HG03521 (cell line): ENCODE results near the gene RYR2.
"Not testable (repeated sequence)": the region's sequence is repeated elsewhere in the genome, so short reads cannot be mapped to it uniquely, and the experiment has no call there.

ENCODE experiments used
- ATAC-seq: cut with Tn5 transposase; IDR thresholded peaks from one replicate; pipeline ENCODE4 v1.9.1; 2021; ENCODE audit warnings: mild to moderate bottlenecking, moderate library complexity; ENCODE audit not compliant: unreplicated experiment

Gene RYR2

GRCh38 chr1:237247442-237247841, 205.5 kb downstream of the RYR2 start:
- ATAC-seq: no peak

DNA sequence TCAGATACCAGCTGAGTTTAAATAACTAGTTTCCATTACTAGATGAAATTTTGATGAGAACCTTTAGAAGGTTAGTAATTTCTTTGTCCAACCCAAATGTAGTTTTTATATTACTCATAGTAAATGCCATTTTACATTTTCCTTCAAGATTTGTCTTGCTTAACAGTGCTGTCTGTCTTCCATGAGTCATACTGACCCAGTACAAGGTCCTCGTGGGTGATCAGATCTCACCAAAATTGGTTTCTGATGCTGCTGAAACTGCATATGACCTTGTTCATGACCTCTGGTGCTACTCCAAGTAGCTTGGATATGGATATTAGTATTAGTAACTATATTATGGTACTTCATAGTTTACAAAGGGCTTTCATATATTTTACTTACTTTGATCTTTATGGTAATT, 207.1 kb downstream of the RYR2 start:
- no peak for ATAC-seq

GRCh38 chr1:237250055-237250454, 208.1 kb downstream of the RYR2 start:
- no peak for ATAC-seq

- ATAC-seq: no peak
These were observed 213.1 kb downstream of the RYR2 start for GRCh38 chr1:237255071-237255470.

- ATAC-seq: no peak
These were observed 216.9 kb downstream of the RYR2 start for GRCh38 chr1:237258871-237259270.

GRCh38 chr1:237261198-237261597, 219.2 kb downstream of the RYR2 start:
- no peak for ATAC-seq

- no peak for ATAC-seq
These were observed 225.8 kb downstream of the RYR2 start for GRCh38 chr1:237267743-237268142.

- no peak for ATAC-seq
These were observed 228.0 kb downstream of the RYR2 start for GRCh38 chr1:237269938-237270337.

- ATAC-seq: no peak
These were observed 228.4 kb downstream of the RYR2 start for GRCh38 chr1:237270353-237270752.

GRCh38 chr1:237277994-237278393, 236.0 kb downstream of the RYR2 start:
- ATAC-seq: not testable (repeated sequence)

GRCh38 chr1:237279629-237280028, 237.6 kb downstream of the RYR2 start:
- no peak for ATAC-seq

DNA sequence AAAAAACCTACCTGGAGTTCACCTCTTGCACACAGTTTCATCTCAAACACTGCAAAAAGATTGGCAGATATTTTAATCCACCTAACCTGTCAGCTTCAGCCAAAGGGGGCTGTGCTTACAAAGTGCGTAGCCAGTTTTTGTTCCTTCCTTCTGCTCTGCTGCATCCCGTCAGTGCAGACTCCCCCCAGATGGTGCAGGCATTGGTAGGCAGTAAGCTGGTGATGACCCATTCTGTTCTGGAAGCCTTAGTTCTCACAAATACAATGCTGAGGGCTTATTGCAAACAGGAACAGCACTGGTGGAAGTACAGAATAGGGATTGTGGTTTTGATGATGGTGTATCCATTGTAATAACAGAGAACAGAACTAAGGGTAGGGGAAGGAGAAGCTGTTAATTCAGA, 239.5 kb downstream of the RYR2 start:
- no peak for ATAC-seq

- ATAC-seq: no peak
These were observed 240.3 kb downstream of the RYR2 start for GRCh38 chr1:237282208-237282783.

DNA sequence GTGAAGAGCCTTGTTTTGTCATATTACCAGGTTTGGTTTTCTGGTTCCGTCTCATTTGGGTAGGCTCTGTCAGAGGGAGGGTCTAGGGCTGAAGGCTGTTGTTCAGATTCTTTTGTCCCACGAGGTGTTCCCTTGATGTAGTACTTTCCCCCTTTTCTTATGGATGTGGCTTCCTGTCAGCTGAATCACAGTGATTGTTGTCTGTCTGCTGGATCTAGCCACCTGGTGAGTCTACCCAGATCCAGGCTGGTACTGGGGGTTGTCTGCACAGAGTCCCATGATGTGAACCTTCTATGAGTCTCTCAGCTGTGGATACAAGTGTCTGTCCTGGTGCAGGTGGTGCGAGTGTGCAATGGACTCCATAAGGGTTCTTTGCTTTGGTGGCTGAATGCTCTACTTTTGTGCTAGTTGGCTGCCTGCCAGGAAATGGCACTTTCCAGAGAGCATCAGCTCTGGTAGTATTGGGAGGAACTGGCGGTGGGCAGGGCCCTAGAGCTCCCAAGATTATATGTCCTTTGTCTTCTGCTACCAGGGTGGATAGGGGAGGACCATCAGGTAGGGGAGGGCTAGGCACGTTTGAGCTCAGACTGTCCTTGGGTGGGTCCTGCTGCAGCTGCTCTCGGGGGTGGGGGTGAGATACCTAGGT, 246.0 kb downstream of the RYR2 start:
- no peak for ATAC-seq

- ATAC-seq: no peak
These were observed 251.8 kb downstream of the RYR2 start for GRCh38 chr1:237293804-237294203.

DNA sequence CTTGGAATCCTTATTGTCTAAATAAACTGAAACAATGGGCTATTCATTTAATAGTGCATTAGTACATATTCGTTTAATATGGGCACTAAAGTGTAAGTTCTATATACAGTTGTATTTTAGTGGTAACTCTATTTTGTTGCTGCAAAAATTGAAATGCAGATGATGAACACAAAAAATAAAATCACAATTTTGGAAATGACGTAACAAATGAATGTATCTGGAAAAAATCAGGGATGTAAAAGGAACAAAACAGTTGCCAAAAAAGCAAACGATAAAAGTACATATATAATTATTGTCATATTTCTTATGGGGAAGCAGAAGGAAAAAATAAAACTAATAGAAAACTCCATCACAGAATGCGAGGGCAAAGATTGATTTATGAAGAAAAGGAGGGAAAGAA, 254.9 kb downstream of the RYR2 start:
- ATAC-seq: no peak

- no peak for ATAC-seq
These were observed 258.7 kb downstream of the RYR2 start for GRCh38 chr1:237300642-237301041.

DNA sequence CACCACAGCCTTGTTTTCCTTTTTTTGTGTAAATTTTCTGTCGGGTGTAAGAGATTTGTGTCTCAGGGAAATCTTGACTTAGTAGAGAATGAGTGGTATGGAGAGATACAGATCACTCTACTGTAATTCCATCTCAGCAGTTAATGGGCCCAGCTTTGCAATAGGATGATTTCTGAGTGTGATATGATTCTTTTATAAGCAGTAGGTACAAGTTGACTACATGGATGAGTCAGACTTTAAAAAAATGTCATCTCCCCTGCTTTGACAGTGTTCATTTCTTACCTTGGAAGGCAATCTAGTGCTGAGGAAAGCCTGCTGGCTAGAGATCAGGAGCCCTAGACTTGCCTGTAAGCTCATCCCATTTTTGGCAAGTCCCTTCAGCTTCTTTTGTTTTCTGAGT, 261.9 kb downstream of the RYR2 start:
- no peak for ATAC-seq

- ATAC-seq: no peak
These were observed 264.7 kb downstream of the RYR2 start for GRCh38 chr1:237306726-237307125.

- no peak for ATAC-seq
These were observed 267.7 kb downstream of the RYR2 start for GRCh38 chr1:237309595-237310118.

DNA sequence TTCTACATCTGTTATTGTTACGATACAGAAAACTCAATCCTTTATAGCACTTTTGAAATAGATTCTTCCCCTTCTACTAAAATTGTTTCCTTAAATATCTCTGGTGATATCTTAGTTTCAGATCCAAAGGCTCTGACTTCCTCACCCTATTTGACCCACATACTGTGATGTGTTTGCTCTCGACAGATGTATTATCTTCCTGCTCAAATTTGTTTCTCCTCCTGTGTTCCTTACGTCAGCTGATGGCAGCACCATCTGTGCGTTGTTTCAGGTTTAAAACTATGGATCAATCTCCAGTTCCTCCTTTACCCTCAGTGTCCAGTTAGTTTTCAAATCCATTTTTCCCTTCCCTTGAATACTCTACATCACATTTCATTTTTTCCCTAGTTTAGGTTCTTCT, 274.4 kb downstream of the RYR2 start:
- no peak for ATAC-seq

DNA sequence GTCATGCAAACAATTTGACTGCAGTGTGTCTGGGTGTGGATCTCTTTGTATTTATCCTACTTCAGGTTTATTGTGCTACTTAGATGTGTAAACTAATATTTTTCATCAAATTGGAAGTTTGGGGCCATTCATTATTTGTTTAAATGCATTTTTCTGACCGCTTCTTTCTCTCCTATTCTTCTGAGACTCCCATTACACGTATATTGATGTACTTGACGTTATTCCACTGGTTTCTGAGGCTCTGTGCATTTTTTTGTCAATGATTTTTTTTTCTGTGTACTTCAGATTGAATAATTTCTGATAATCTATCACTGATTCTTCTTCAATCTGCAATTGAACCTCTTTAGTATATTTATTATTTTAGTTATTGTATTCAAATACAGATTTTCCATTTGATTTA, 276.8 kb downstream of the RYR2 start:
- no peak for ATAC-seq

DNA sequence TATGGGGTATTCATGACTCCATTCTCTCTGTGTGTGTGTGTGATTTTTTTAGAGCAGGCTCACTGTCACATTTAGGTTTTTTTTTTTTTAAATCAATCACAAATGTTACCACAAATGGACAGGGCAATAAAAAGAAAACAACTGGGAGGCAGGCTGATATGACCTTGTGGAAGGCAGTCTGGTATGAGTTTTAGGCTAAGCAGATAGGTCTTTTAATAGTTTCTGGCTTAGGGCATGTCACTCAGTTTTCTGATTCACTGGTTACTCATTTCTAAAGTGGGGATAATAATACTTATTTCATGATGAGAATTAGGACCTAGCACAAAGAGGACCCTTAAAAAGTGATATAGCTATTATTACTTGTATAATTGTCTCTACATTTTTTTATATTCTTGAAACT, 278.9 kb downstream of the RYR2 start:
- ATAC-seq: no peak
